A549 treated with CpdA at 1 μM for 4 hours (cell line): ENCODE data around the gene INAFM2. TPM values are rescaled to one million over a fixed set of nuclear protein-coding genes. Genes with fewer than 3 reads are reported as not detected.

Source experiments
- total RNA-seq: library from RNA; stranded (reverse); fragments of 200-300 nt; extraction: Qiagen RNA extraction; gene quantifications from 5 replicates; pipeline ENCODE4 v1.2.3, GENCODE V29; 2022; ENCODE audit warnings: low read depth

The INAFM2 gene
- total RNA-seq = 5.2 to 6.4 TPM (median 6.1 TPM) in 5 replicates

DNA sequence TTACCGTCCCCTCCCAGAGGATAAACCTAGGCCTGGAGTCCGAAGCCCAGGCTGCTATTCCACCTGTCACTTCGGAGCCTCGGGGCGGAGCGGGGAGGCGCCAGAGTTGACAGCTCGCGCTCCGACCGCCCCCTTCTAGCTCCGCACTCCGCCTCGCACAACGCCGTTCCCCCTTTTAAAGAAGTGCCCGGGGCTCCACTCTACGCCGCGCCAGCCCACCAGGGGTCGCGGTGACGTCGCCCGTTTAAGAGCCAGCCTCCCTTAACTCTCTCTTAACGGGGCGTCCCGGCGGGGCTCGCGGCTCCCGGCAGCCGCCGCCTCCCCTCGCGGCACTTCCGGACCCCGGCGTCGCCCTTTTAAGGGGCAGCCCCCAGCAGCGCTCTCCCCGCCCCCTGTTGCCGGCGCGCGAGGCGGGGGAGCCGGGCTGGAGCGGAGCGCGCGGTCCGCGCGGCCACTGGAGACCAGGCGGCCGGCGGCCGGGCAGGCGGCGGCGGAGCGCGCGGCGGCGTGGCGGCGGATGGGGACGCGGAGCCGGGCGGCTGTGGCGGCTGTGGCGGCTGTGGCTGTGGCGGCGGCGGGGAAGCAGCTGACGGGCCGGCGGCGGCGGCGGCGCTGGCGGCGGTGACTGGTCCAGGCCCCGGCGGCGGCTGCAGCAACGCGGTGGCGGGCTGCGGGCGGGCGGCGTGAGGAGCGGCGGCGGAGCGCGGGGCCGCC is at the start of gene INAFM2:
TSS of gene INAFM2 (plus strand) at position 454 of the 714 bp plus-strand sequence. CDS start 364 bp downstream, outside the sequence.

GRCh38 chr15:40282869-40283614 is 40.5 kb upstream of the INAFM2 start, which contains the start of gene ANKRD63:
ANKRD63 (minus strand) TSS chr15:40283064; CDS start chr15:40282586, 478 bp downstream.

DNA sequence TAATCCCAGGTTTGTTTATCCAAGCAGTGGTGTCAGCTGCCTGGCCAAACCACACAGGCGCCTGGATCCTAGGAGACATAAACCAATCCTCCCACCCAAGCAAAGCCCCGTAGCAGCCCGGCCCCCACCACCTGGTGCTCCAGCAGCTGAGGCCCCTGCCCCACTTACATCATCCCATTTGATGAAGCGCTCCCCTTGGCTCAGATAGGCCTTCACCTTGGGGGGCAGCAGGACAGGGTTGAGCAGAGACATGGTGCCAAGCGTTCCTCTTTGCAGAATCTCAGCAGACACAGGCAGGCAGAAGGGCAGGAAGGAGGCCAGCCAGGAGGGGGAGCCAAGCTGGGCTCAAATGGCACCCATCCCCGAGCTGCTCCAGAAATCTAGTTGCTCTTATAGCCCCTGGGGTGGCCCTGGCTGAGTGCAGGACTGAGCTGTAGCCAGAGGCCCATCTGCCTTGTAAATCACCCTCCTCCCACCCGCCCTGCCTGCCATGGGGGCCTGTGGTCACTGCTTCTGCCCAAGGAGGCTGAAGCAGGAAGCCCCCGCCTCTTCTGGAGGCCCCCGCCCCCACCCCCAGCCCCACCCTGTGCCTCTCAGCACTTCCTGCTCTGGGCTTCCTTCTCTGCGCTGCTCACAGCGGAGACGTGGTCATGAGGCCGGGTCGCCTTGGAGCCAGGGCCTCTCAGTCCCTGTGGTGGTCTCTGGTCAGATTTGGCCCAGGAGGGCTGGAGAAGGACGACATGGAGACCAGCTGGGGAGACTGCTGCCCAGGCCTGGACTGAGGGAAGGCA is 15.9 kb upstream of the INAFM2 start, which contains the start of gene PLCB2:
TSS of gene PLCB2 (minus strand) at position 515 of the 791 bp plus-strand sequence. CDS start at position 252, 263 bp downstream.

DNA sequence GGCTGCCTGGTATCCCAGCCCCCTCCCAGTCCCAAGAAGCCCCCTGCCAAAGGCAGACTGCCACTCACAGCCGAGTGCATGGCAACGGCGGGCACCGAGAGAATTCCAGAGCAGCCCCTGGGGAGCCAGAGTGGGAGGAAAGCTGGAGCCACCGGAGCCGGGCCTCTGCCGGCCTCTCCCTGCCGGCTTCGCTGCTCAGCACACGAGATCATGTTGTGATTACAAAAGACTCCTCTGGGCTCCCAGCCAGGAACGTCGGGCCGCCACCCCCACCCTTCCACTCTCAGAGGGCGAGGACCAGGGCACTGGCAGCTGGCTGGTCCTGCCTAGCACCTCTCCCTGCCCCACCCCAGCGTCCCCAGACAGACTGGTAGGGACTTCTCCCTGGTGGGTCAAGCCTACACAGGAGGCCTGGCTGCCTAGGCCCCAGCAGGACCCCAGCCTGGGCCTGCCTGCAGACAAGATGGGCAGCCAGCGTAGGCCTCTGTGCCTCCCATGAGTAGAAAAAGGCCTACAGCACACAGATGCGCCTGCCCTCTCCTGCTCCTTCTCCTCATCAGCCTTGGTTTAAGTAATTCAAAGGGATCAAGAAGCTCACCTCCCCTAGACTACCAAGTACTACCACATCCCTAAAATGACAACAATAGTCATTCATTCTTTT is 17.4 kb downstream of the INAFM2 start, which contains the start of gene CCDC9B:
TSS of gene CCDC9B (minus strand) at position 200 of the 661 bp plus-strand sequence. CDS start at position 80, 120 bp downstream.

GRCh38 chr15:40357723-40358470 is 34.4 kb downstream of the INAFM2 start, which contains the start of gene DISP2:
DISP2 (plus strand) TSS chr15:40358219; CDS start chr15:40358322, 103 bp downstream.

Other genes starting within 250 kb of the INAFM2 start
- 1.6 to 3.0 TPM (median 1.8 TPM) in 5 replicates for gene BMF, start 214.8 kb upstream of the INAFM2 start, total RNA-seq
- gene BUB1B, start 162.6 kb upstream of the INAFM2 start, total RNA-seq = 28.2 to 33.9 TPM (median 30.0 TPM) in 5 replicates
- 0.19 to 0.47 TPM (median 0.30 TPM) in 4 of 5 replicates, not detected in the other for gene PAK6, start 84.6 kb upstream of the INAFM2 start, total RNA-seq
- gene ANKRD63, start 40.6 kb upstream of the INAFM2 start, total RNA-seq = 0.19 to 0.42 TPM (median 0.32 TPM) in 4 of 5 replicates, not detected in the other
- gene PLCB2, start 15.8 kb upstream of the INAFM2 start, total RNA-seq = 0.27 to 1.3 TPM (median 0.48 TPM) in 5 replicates
- gene CCDC9B, start 17.2 kb downstream of the INAFM2 start, total RNA-seq = 14.7 to 20.5 TPM (median 17.0 TPM) in 5 replicates
- not detected in 5 replicates for gene PHGR1, start 27.3 kb downstream of the INAFM2 start, total RNA-seq
- gene DISP2, start 34.5 kb downstream of the INAFM2 start, total RNA-seq = 0.64 to 1.7 TPM (median 1.4 TPM) in 5 replicates
- gene KNSTRN, start 59.0 kb downstream of the INAFM2 start, total RNA-seq = 40.0 to 50.7 TPM (median 45.3 TPM) in 5 replicates
- 12.6 to 14.4 TPM (median 13.2 TPM) in 5 replicates for gene IVD, start 82.1 kb downstream of the INAFM2 start, total RNA-seq
- gene BAHD1, start 117.3 kb downstream of the INAFM2 start, total RNA-seq = 10.5 to 12.7 TPM (median 11.5 TPM) in 5 replicates
- gene CHST14, start 147.3 kb downstream of the INAFM2 start, total RNA-seq = 15.1 to 21.7 TPM (median 19.6 TPM) in 5 replicates
- gene CCDC32, start 241.3 kb downstream of the INAFM2 start, total RNA-seq = 16.4 to 30.1 TPM (median 17.1 TPM) in 5 replicates
- 14.3 to 16.8 TPM (median 15.6 TPM) in 5 replicates for gene RPUSD2, start 245.6 kb downstream of the INAFM2 start, total RNA-seq